ENCODE data around the gene MAGI1. TPM values are rescaled to one million over a fixed set of nuclear protein-coding genes. Genes with fewer than 3 reads are reported as not detected.
"Not testable (repeated sequence)": the region's sequence is repeated elsewhere in the genome, so short reads cannot be mapped to it uniquely, and the experiment has no call there.

The MAGI1 gene
- total RNA-seq, 1 donor from 2014 or later: 49.8 TPM

DNA sequence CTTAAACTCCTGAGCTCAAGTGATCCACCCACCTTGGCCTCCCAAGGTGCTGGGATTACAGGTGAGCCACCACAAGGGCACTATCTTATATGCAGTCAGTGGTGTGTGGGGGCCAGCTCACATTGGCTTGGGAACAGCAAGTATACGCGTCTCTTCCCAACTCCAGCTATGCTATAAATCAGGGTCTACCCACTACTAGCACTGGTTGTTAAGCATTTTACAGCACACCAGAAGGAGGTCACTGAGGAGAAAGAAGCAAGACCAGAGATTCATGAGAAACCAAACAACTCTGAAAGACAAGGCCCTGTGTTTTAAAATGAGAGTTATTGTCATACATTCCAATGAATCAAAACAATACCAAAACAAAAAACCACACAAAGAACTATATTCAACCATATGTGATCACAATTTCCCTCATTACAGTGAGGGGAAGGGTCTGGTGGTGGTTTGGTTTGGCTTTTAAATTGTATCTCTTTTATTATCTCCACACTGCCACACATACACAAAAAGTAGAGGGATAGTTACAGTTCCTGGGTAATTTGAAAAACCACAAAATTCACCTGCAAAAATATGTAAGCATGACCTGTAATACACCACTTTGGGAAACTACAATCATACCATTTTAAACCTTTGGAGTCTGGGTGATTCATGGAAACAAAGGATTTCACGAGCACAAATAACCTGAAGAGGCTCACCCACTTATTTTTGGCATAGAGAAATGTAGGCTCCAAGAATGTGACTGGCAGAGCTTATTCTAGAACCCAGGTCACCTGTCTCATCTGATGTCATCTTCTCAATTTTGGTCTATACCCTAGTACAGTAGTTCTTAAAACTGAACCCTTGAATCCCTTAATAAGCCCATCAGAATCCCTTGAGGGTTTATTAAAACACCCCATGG, 5.2 kb downstream of the MAGI1 start:
- no peak for DNase-seq (ENCODE audit: low read depth, low spot score)
- no peaks in the 10 kb centered on the region for H3K9me3 Mint-ChIP-seq
- H3K27ac Mint-ChIP-seq (ENCODE audit: unreplicated experiment): no peak overlapping the region
- H3K36me3 Mint-ChIP-seq (ENCODE audit: low read depth): no peaks in the 10 kb centered on the region
- peaks cover under 1% of the 10 kb centered on the region for H3K27me3 Mint-ChIP-seq (ENCODE audit: low read depth)
- H3K4me1 Mint-ChIP-seq: peaks cover 26% of the 10 kb centered on the region
- TF ChIP-seq CTCF (conservative IDR thresholded peaks at IDR 0.05): no peak
- H3K4me3 Mint-ChIP-seq: no peak overlapping the region

DNA sequence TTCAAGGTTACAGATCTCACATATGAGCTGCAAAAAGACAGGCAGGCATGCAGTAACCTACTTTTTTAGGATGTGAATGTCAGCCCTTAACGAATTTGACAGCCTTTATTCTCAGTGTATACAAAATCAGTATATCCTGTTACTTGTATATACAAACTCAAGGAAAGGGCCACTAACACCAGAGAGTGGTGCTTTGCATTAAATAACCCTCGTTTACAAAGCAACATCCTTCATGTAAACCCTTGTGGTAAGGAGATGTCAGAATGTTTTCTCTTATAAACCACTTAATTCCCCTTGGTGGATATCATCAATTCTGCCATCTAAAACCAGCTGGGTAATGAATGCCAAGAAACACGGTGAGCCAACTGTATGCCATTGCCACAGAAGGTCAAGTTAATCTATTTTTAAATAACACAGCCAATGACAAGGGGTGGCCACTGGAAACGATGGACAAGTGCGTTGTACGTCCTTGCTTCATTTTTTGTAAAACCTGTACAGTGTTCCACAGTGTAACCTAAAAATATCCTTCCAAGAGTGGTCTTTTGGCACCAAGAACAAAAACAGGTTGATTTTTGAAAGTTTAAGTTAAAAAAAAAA, 7.5 kb downstream of the MAGI1 start:
- Mint-ChIP-seq H3K4me3 (no peak overlapping the region), H3K27me3 (ENCODE audit: low read depth) (no peaks in the 10 kb centered on the region), H3K4me1 (peaks cover 10% of the 10 kb centered on the region), H3K36me3 (ENCODE audit: low read depth) (no peaks in the 10 kb centered on the region), H3K9me3 (no peaks in the 10 kb centered on the region), H3K27ac (ENCODE audit: unreplicated experiment) (no peak overlapping the region)
- DNase-seq (ENCODE audit: low read depth, low spot score): no peak
- TF ChIP-seq CTCF (conservative IDR thresholded peaks at IDR 0.05): no peak

DNA sequence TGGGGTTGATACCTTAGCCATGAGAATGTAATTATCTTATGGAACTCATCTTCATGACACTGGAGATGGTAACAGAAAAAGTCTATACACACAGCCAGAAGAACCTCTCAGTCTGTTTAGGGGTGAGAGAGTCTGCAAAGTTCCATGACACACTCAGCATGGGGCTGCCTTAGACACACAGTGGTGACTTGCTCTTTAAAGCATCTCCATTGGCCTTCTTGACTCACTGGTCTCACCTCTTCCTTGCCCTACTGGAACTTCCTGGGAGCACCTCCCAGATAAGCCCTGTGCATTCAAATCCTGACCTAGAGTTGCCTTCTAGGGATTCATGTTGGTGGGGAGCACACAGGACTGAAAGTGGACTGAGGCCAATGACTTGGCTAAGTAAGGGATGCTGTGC, 9.3 kb downstream of the MAGI1 start:
- TF ChIP-seq CTCF (conservative IDR thresholded peaks at IDR 0.05): no peak
- no peak overlapping the region for H3K4me3 Mint-ChIP-seq
- no peak overlapping the region for H3K27ac Mint-ChIP-seq (ENCODE audit: unreplicated experiment)
- no peaks in the 10 kb centered on the region for H3K36me3 Mint-ChIP-seq (ENCODE audit: low read depth)
- DNase-seq (ENCODE audit: low read depth, low spot score): no peak
- H3K4me1 Mint-ChIP-seq: no peaks in the 10 kb centered on the region
- H3K27me3 Mint-ChIP-seq (ENCODE audit: low read depth): no peaks in the 10 kb centered on the region
- H3K9me3 Mint-ChIP-seq: no peaks in the 10 kb centered on the region

DNA sequence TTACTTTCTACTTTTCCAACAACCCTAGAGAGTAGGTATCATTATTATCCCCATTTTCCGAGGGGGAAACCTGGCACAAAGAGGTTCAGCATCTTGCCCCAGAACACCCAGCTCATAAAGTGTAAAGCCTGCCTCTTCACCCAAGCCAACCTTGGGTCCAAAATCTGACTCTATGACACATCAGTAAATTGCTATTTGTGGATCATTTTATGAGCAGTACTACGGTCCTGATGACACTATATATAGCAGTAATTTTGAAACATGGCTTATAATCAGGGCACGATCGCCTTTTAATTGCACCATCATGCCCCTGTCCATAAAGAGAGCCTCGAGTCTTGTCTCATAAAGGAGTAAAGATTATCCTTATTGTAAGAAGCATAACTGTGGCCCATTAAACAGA, 9.7 kb downstream of the MAGI1 start:
- no peak for TF ChIP-seq CTCF (conservative IDR thresholded peaks at IDR 0.05)
- Mint-ChIP-seq H3K27me3 (ENCODE audit: low read depth) (no peaks in the 10 kb centered on the region), H3K4me1 (no peaks in the 10 kb centered on the region), H3K27ac (ENCODE audit: unreplicated experiment) (no peak overlapping the region), H3K9me3 (no peaks in the 10 kb centered on the region), H3K36me3 (ENCODE audit: low read depth) (no peaks in the 10 kb centered on the region), H3K4me3 (no peak overlapping the region)
- DNase-seq (ENCODE audit: low read depth, low spot score): no peak

GRCh38 chr3:66028457-66028856, 10.3 kb downstream of the MAGI1 start:
- DNase-seq (ENCODE audit: low read depth, low spot score): no peak
- Mint-ChIP-seq H3K4me1 (no peaks in the 10 kb centered on the region), H3K36me3 (ENCODE audit: low read depth) (no peaks in the 10 kb centered on the region), H3K4me3 (no peak overlapping the region), H3K27ac (ENCODE audit: unreplicated experiment) (no peak overlapping the region), H3K27me3 (ENCODE audit: low read depth) (no peaks in the 10 kb centered on the region), H3K9me3 (no peaks in the 10 kb centered on the region)
- TF ChIP-seq CTCF (conservative IDR thresholded peaks at IDR 0.05): no peak

- not testable (repeated sequence) for H3K9me3 Mint-ChIP-seq; DNase-seq (ENCODE audit: low read depth, low spot score); H3K27me3 Mint-ChIP-seq (ENCODE audit: low read depth); H3K4me1 Mint-ChIP-seq; H3K36me3 Mint-ChIP-seq (ENCODE audit: low read depth); H3K27ac Mint-ChIP-seq (ENCODE audit: unreplicated experiment); H3K4me3 Mint-ChIP-seq
Observed at GRCh38 chr3:66027099-66027498, 11.6 kb downstream of the MAGI1 start.

Data from neural crest cell (in vitro differentiated cells).